H1 (cell line): Measurements from ENCODE around the gene OLR1. TPM values are rescaled to one million over a fixed set of nuclear protein-coding genes. Genes with fewer than 3 reads are reported as not detected.

Source experiments
- CHD1 ChIP-seq: IDR thresholded peaks from 2 replicates; pipeline ENCODE4 v1.6.1; 2012; ENCODE audit warnings: low read depth, low read length, improper control_type of control experiment
- polyA plus RNA-seq, 7 experiments: library from polyadenylated mRNA; depleted of rRNA in 3 of 7; stranded (reverse) in 5 of 7; unstranded in 2 of 7; fragments of >200 nt in 5 of 7; fragments of 200-250 nt in 2 of 7; gene quantifications; 1 replicate in 5 of 7; 2 replicates in 1 of 7; 4 replicates in 1 of 7; pipeline versions ENCODE4 v1.2.1 to v1.2.3, GENCODE V29; 2011 to 2013; ENCODE audit warnings: missing spikeins in 2 of 7, mixed read lengths in 2 of 7
- total RNA-seq: library from RNA; stranded (reverse); fragmentation: NEBNext Ultra II Directional; extraction: Animal tissue kit (Norgen Biotek cat#: 25700); gene quantifications from 2 replicates; pipeline ENCODE4 v1.2.1, GENCODE V29; 2021
- TF ChIP-seq, protein P1 (sequence below): IDR thresholded peaks from 2 replicates; pipeline ENCODE4 v1.6.1; 2012; ENCODE audit warnings: low read length, inconsistent platforms

OLR1 gene
- total and polyA plus RNA-seq, 2 of the 8 experiments (the other 6 are each of a cell fraction or from before 2014, with no cell fraction given) = not detected

GRCh38 chr12:10113075-10113474 is 58.9 kb downstream of the OLR1 start (continued):
- TF ChIP-seq, protein P1, sequence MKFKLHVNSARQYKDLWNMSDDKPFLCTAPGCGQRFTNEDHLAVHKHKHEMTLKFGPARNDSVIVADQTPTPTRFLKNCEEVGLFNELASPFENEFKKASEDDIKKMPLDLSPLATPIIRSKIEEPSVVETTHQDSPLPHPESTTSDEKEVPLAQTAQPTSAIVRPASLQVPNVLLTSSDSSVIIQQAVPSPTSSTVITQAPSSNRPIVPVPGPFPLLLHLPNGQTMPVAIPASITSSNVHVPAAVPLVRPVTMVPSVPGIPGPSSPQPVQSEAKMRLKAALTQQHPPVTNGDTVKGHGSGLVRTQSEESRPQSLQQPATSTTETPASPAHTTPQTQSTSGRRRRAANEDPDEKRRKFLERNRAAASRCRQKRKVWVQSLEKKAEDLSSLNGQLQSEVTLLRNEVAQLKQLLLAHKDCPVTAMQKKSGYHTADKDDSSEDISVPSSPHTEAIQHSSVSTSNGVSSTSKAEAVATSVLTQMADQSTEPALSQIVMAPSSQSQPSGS = no peak
- TF ChIP-seq CHD1 = no peak
